ENCODE measurements around the gene MEIS3.

Gene MEIS3

DNA sequence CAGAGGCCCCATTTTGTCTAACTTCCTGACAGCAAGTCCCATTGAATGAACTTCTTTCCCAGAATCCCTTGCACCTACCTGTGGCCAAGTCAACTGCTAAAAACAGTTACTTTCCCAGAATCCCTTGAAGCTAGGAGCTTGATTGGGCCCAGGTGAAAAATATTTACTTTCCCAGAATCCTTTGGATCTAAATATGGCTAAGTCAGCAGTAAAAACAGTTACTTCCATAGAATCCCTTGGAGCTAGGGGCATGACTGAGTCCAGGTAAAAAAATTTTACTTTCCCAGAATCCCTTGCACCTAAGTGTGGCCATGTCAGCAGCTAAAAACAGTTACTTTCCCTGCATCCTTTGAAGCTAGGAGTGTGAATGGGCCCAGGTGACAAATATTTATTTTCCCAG lies 13.2 kb upstream of the MEIS3 start:
- no peak overlapping the region for H3K4me3 ChIP-seq (ENCODE audit: low read depth, low read length)
- TF ChIP-seq POLR2A (IDR thresholded peaks at IDR 0.05; ENCODE audit: extremely low read depth, insufficient read length) (no peak), MYC (IDR thresholded peaks at IDR 0.05; ENCODE audit: low read depth, low read length) (0 out of 2 replicates have a peak, but pooled peaks have one; percentile 1)
- no peak for DNase-seq (ENCODE audit: low read depth)

DNA sequence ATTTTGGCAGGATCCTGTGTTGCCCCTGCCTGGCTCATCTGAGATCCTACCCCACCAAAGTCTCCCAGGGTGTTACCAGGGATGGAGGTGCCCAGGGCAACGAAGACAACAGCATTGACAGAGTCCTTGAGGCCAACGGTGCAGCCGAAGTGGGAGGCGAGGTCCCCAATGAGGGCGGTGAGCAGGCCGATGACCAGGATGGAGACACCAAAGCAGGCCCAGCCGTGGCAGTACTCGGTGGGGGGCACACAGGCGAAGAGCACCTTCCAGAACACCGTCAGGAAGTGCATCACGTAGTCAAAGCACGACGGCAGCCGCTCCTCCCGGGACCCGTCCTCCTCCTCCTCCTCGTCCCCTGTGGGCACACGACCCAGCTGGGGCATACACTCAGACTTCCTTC lies 12.8 kb upstream of the MEIS3 start:
- 0 out of 2 replicates have a peak, but pooled peaks have one; percentile 2 for TF ChIP-seq MYC (IDR thresholded peaks at IDR 0.05; ENCODE audit: low read depth, low read length)
- TF ChIP-seq, protein P1, sequence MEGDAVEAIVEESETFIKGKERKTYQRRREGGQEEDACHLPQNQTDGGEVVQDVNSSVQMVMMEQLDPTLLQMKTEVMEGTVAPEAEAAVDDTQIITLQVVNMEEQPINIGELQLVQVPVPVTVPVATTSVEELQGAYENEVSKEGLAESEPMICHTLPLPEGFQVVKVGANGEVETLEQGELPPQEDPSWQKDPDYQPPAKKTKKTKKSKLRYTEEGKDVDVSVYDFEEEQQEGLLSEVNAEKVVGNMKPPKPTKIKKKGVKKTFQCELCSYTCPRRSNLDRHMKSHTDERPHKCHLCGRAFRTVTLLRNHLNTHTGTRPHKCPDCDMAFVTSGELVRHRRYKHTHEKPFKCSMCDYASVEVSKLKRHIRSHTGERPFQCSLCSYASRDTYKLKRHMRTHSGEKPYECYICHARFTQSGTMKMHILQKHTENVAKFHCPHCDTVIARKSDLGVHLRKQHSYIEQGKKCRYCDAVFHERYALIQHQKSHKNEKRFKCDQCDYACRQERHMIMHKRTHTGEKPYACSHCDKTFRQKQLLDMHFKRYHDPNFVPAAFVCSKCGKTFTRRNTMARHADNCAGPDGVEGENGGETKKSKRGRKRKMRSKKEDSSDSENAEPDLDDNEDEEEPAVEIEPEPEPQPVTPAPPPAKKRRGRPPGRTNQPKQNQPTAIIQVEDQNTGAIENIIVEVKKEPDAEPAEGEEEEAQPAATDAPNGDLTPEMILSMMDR (IDR thresholded peaks at IDR 0.05; ENCODE audit: low read depth, low read length) = no peak
- DNase-seq (ENCODE audit: low read depth) = no peak
- no peak overlapping the region for H3K4me3 ChIP-seq (ENCODE audit: low read depth, low read length)

DNA sequence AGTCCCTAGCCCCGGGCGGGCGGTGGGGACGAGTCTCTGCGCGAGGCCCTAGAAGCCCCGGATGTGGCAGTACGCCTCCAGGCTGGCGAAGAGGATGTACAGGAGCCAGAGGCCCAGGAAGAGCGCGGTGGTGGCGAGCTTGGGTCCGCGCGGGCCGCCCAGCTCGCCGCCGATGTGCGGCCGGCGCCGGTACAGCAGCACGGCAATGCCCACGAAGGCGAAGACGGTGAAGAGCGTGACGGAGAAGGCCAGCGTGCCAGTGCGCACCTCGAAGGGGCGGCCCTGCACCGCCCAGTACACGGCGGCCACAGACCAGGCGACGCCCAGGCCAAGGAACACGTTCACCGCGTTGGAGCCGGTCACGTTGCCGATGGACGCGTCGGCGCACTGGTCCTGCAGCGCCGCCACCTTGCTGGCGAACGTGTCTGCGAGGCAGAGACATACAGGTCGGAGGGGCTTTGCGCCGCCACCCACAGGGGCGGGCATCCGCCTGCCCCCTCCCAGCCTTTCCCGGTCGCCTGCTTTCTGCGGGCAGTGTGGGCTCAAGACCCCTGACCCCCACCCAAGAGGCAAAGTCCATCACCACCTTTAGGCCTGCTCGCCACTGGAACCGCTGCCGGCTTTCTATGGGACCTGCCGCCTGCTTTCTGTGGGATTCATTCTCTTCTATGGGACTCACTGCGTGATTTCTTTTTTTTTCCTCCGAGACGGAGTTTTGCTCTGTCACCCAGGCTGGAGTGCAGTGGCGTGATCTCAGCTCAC lies 10.9 kb upstream of the MEIS3 start:
- DNase-seq (ENCODE audit: low read depth) = peak; percentile 78
- no peak overlapping the region for H3K4me3 ChIP-seq (ENCODE audit: low read depth, low read length)
- TF ChIP-seq, protein P1 (IDR thresholded peaks at IDR 0.05; ENCODE audit: low read depth, low read length) = no peak
- no peak for TF ChIP-seq POLR2A (IDR thresholded peaks at IDR 0.05; ENCODE audit: extremely low read depth, insufficient read length)

DNA sequence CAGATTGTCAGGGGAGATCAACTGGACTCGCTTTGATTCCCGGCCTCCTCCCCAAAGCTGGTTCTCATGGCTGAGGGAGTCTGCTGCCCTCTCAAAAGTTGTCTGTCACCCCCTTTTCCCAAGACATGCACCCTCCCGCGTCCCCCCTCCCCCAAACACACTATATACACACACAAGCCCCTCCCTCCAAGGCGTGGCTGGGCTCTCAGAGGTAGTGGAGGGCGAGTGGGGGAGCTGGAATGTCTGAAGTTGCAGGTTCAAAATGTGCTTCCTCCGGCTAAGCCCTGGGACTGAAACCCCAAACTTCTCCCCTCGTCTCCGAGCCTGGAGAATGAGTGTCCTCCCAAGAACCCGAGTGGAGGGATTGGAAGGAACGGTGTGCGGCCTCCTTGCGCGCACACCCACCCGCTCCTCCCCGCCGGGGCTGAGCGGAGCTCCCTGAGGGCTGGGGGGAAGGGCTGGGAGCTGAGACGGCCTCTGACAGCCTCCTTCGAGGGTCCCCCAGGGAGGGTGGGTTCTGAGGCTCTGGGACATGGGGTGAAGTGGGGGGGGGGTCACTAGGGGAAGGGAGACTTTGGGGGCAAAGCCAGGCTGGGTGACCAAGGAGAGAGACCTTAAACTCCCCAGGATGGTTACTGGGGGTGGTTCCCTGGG lies 9.9 kb upstream of the MEIS3 start:
- TF ChIP-seq POLR2A (IDR thresholded peaks at IDR 0.05; ENCODE audit: extremely low read depth, insufficient read length) (no peak), MYC (IDR thresholded peaks at IDR 0.05; ENCODE audit: low read depth, low read length) (no peak)
- TF ChIP-seq, protein P2, sequence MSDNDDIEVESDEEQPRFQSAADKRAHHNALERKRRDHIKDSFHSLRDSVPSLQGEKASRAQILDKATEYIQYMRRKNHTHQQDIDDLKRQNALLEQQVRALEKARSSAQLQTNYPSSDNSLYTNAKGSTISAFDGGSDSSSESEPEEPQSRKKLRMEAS (IDR thresholded peaks at IDR 0.05; ENCODE audit: low read depth, low read length) = no peak
- TF ChIP-seq, protein P1 (IDR thresholded peaks at IDR 0.05; ENCODE audit: low read depth, low read length) = no peak
- no peak overlapping the region for H3K4me3 ChIP-seq (ENCODE audit: low read depth, low read length)
- peak; percentile 48 for DNase-seq (ENCODE audit: low read depth)

DNA sequence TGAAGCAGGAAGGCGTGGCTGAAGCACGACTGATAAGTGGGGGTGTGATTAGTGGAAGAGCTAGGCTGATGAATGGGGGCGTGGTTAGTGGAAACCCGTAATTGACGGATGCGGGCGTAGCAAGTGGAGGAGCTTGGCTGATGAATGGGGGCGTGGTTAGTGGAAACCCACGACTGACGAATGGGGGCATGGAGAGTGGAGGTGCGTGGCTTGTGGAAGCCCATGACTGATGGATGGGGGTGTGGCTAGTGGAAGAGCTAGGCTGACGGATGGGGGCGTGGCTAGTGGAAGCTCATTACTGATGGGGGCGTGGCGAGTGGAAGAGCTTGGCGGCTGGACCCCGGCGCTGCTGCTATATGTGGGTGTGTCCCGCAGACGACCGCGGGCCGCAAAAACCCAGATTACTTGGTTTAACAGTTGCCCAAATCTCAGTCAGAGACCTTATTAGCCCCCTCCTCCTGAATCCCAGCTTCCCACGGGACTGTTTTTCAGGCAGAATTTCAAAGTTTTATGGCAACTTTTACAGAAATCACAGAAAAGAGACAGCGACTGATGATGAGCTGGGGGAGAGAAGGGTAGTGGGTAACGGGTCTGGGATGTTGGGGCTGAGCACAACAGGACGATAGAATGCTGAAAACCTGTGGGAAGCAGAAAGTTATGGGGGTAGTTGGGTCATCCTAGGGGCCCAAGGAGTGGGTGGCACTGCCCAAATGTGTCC lies 9.0 kb upstream of the MEIS3 start:
- TF ChIP-seq, protein P2 (IDR thresholded peaks at IDR 0.05; ENCODE audit: low read depth, low read length) = peak; percentile 76
- no peak for TF ChIP-seq MYC (IDR thresholded peaks at IDR 0.05; ENCODE audit: low read depth, low read length)
- no peak for TF ChIP-seq POLR2A (IDR thresholded peaks at IDR 0.05; ENCODE audit: extremely low read depth, insufficient read length)
- TF ChIP-seq, protein P1 (IDR thresholded peaks at IDR 0.05; ENCODE audit: low read depth, low read length) = no peak
- no peak overlapping the region for H3K4me3 ChIP-seq (ENCODE audit: low read depth, low read length)
- DNase-seq (ENCODE audit: low read depth) = peak; percentile 99

DNA sequence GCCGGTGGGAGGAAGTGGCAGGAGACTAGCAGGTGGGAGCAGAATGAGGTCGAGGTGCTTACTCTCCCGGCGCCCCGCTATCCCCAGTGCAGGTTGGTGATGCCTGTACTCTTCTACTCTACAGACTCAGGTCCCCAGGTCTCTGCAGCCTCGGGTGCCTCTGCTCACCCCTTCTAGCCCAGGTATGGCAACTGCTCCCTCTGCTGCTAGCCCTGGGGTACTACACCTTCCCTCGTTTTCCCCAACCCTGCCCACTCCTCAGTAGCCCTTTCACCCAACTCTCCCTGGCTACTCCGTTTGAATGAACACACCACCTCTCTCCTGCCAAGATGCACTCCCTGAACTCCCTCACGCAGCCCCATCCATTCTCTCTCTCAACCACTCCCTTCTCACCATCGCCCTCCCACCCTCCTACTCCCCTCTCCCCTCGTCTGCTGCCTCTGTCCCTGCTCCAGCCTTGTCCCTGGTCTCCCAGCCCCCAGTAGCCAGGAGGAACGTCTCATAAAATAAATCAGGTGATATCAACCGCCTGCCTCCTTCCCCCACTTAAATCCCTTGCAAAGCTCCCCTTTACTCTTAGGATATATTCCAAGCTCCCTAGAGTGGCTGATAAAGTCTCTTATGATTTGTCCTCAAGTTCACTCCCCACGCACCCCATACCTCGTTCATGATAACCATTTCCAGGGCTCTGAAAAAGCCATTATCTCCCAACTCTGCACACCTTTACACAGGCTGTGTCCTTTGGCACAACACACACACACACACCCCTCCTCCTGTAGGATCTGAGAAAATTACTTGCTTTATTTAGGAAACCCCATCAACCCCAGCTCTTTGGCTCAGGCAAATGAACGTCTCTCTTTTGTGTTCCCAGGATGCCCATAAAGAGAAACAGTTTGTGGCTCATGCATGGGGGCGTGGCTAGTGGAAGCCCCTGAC lies 8.2 kb upstream of the MEIS3 start:
- peak; percentile 90 for DNase-seq (ENCODE audit: low read depth)
- no peak overlapping the region for H3K4me3 ChIP-seq (ENCODE audit: low read depth, low read length)
- no peak for TF ChIP-seq MYC (IDR thresholded peaks at IDR 0.05; ENCODE audit: low read depth, low read length)
- TF ChIP-seq POLR2A (IDR thresholded peaks at IDR 0.05; ENCODE audit: extremely low read depth, insufficient read length) = no peak
- TF ChIP-seq, protein P2 (IDR thresholded peaks at IDR 0.05; ENCODE audit: low read depth, low read length) = peak; percentile 10; the same call in 1 of the 2 replicates
- TF ChIP-seq, protein P1 (IDR thresholded peaks at IDR 0.05; ENCODE audit: low read depth, low read length) = peak; percentile 100
